Pancreas (tissue), 10 donors: ENCODE data around the gene TIMM22. TPM values are rescaled to one million over a fixed set of nuclear protein-coding genes. Genes with fewer than 3 reads are reported as not detected.

Experiments
- ATAC-seq, 4 donors: fragments of 200-7000 bp; cut with Tn5 transposase; one replicate each; pipeline versions ENCODE4 v1.8.0 to v1.9.1; 2020; ENCODE audit warnings: mild to moderate bottlenecking in 4 of 4, moderate library complexity in 4 of 4
- DNase-seq, 6 donors: peaks; one replicate each; pipeline ENCODE4 v3.0.0-alpha.2; 2020
- FAIRE-seq: peaks from 2 replicates; lab custom pipeline; 2012; peaks lifted over from hg19 to GRCh38; lab: Jason Lieb, UNC
- H3K27ac ChIP-seq, 4 donors: fragments of 200-600 bp; sonication (generic); 1 replicate in 3 of 4; 2 replicates in 1 of 4; pipeline versions ENCODE4 v1.5.0 to v1.8.0; 2020
- H3K27me3 ChIP-seq, 4 donors: fragments of 200-600 bp; one replicate each; pipeline ENCODE4 v1.8.0; 2021
- H3K36me3 ChIP-seq, 3 donors: fragments of 200-600 bp; sonication (generic) in 1 of 3; one replicate each; pipeline versions ENCODE4 v1.5.0 to v1.8.0; 2020 to 2021
- H3K4me1 ChIP-seq, 3 donors: fragments of 200-600 bp; one replicate each; pipeline ENCODE4 v1.8.0; 2021
- H3K4me3 ChIP-seq, 4 donors: fragments of 200-600 bp; sonication (generic) in 2 of 4; one replicate each; pipeline versions ENCODE4 v1.5.0 to v1.8.0; 2020 to 2021
- H3K9me3 ChIP-seq, 4 donors: fragments of 200-600 bp; one replicate each; pipeline ENCODE4 v1.8.0; 2021
- WGBS, 2 donors: extraction: QIAGEN DNeasy Blood & Tissue Kit; methylation state at CpG; one replicate each; pipeline ENCODE4 v1.1.7; 2013; 5-methylcytosine and 5-hydroxymethylcytosine counted together
- intact Hi-C, 3 donors: fragments of 100-400 bp; cut with DNase I; formaldehyde crosslinking; loops; one replicate each; pipeline versions ENCODE4 v1.11.1 to v1.14.2; 2022
- polyA plus RNA-seq, 2 donors: library from polyadenylated mRNA; stranded (reverse); fragments of 200-250 nt; gene quantifications; one replicate each; pipeline ENCODE4 v1.2.3, GENCODE V29; 2013
- total RNA-seq, 6 donors: library from RNA; stranded (reverse); fragmentation: NEBNext Ultra II Directional in 4 of 6; extraction: Animal tissue kit (Norgen Biotek cat#: 25700) in 4 of 6; gene quantifications; one replicate each; pipeline versions ENCODE4 v1.2.1 to v1.2.4, GENCODE V29; 2021 to 2023
- TF ChIP-seq, protein P1 (sequence below), 4 donors: fragments of 200-600 bp; sonication (generic) in 3 of 4; IDR thresholded peaks; one replicate each; pipeline versions ENCODE4 v1.5.0 to v1.8.0; 2021; ENCODE audit warnings: antibody characterized with exemption in 4 of 4
- donor health status: healthy with polysubstance abuse.
- donor health status: DM: no; HTN: no; CAD: no; lungs with moderate emphysema.
- donor health status: DM: no; HTN: no; CAD: no.
- donor health status: control.
- donor health status: control.
- donor health status: Bipolar disorder and iron deficiency.
- donor health status: DM: yes; HTN: yes; CAD: no.
- donor health status: DM: no; HTN: no; CAD: no.
- donor health status: DM: no; HTN: no; CAD: no.
- donor health status: DM: yes; HTN: yes; CAD: no.

The TIMM22 gene
- total and polyA plus RNA-seq, 8 donors = 3.1 to 6.5 (median 4.6) TPM

DNA sequence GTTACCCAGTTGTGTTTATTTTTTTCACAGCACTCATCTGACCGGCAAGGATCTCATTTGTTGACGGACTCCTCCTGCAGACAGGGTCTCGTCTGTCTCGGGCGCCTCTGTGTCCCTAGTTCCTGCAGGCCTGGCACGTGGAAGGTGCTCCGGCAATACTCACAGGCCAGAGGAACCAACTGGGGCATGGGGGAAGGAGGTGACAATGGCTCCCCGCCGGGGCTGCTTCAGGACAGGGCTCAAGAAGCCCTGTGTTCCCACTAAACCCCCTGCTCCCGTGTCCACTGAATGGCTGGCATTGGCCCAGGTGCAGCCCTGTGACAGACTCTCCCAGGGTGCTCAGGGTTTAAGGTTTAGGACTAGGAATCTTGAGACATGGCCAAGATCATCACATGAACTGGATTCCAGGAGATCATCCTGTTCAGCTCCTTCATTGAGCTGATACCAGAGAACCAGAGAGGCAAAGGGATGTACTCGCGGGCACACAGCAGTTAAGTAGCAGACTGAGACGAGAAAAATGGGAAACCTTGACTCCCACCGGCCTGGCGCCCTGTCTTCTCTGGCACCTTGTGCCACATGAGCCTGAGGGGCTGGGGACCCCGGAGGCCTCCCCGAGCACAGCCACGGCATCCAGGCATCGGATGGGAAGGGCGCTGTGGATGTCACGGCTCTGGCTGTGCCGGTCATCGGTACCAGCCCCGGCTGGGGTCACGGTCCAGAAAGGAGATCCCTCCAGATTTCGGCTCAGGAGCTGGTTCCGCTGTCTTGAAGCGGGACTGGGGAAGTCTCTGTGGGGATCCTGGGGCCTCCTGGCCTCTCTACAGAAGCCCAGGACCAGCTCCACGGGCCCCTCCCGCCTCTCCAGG is 29.0 kb downstream of the TIMM22 start:
- TF ChIP-seq, protein P1, sequence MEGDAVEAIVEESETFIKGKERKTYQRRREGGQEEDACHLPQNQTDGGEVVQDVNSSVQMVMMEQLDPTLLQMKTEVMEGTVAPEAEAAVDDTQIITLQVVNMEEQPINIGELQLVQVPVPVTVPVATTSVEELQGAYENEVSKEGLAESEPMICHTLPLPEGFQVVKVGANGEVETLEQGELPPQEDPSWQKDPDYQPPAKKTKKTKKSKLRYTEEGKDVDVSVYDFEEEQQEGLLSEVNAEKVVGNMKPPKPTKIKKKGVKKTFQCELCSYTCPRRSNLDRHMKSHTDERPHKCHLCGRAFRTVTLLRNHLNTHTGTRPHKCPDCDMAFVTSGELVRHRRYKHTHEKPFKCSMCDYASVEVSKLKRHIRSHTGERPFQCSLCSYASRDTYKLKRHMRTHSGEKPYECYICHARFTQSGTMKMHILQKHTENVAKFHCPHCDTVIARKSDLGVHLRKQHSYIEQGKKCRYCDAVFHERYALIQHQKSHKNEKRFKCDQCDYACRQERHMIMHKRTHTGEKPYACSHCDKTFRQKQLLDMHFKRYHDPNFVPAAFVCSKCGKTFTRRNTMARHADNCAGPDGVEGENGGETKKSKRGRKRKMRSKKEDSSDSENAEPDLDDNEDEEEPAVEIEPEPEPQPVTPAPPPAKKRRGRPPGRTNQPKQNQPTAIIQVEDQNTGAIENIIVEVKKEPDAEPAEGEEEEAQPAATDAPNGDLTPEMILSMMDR (IDR thresholded peaks at IDR 0.05) = no peak
- Histone ChIP-seq H3K4me3 (no peak overlapping the region), H3K36me3 (no peaks in the 10 kb centered on the region), H3K9me3 (no peaks in the 10 kb centered on the region), H3K27me3 (no peaks in the 10 kb centered on the region), H3K27ac (no peak overlapping the region), H3K4me1 (no peaks in the 10 kb centered on the region)
- DNase-seq = no peak
- FAIRE-seq = no peak
- intact Hi-C loops = loop anchor here in 1 of 3 donors (10.0 kb wide), 1 partner anchor 59 kb away; no protein-coding TSS in a partner anchor
- WGBS, 2 donors = 84 to 89% methylated on average over 30 of the region's 30 CpGs
- no peak for ATAC-seq

DNA sequence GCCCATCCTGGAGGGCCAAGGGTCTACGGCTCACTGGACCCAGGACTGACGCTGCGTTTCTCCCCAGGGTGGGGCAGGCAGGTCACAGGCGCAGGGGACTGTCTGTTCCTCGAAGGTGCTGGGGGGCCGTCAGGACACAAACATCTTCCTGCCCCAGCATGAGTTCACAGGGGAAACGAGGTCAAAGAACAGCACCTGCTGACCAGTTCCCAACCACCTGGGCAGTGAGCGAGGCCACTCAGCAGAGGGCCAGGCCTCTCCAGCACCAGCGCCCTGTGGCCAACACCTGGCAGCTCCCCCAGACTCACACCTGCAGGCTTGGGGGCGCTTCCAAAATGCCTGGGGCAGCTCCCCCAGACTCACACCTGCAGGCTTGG is 29.7 kb downstream of the TIMM22 start:
- Histone ChIP-seq H3K4me1 (no peaks in the 10 kb centered on the region), H3K27ac (no peak overlapping the region), H3K27me3 (no peaks in the 10 kb centered on the region), H3K36me3 (no peaks in the 10 kb centered on the region), H3K9me3 (no peaks in the 10 kb centered on the region), H3K4me3 (no peak overlapping the region)
- DNase-seq (peak in 1 of 6 donors; percentile 51), FAIRE-seq (no peak), ATAC-seq (no peak)
- WGBS, 2 donors = 83 to 87% methylated on average over 10 of the region's 10 CpGs
- TF ChIP-seq, protein P1 (IDR thresholded peaks at IDR 0.05) = no peak
- intact Hi-C loops = loop anchor here in 1 of 3 donors (10.0 kb wide), 1 partner anchor 58 kb away; no protein-coding TSS in a partner anchor

DNA sequence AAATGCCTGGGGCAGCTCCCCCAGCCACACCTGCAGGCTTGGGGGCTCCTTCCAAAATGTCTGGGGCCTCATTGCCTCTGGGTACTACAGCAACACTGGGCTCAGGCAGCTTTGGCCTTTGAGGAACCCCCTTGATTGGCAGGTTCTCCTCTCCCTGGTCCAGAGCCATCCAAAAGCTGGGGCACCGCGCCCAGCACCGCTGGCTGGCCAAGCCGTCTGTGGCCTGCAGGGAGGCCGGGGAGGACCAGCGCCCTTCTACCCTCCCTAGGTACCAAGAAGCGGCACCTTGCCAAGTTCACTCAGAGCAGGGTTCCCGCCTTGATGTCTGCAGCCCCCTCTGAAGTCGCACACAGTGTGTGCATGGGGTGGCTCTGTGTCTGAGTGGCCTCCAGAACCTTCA is 30.1 kb downstream of the TIMM22 start:
- Histone ChIP-seq H3K4me1 (no peaks in the 10 kb centered on the region), H3K27ac (no peak overlapping the region), H3K4me3 (no peak overlapping the region), H3K27me3 (no peaks in the 10 kb centered on the region), H3K9me3 (no peaks in the 10 kb centered on the region), H3K36me3 (no peaks in the 10 kb centered on the region)
- DNase-seq (peak in 1 of 6 donors; percentile 55), FAIRE-seq (no peak), ATAC-seq (no peak)
- WGBS, 2 donors = 81 to 89% methylated on average over 9 of the region's 9 CpGs
- TF ChIP-seq, protein P1 (IDR thresholded peaks at IDR 0.05) = no peak
- intact Hi-C loops = loop anchor here in 1 of 3 donors (10.0 kb wide), 1 partner anchor 58 kb away; no protein-coding TSS in a partner anchor

DNA sequence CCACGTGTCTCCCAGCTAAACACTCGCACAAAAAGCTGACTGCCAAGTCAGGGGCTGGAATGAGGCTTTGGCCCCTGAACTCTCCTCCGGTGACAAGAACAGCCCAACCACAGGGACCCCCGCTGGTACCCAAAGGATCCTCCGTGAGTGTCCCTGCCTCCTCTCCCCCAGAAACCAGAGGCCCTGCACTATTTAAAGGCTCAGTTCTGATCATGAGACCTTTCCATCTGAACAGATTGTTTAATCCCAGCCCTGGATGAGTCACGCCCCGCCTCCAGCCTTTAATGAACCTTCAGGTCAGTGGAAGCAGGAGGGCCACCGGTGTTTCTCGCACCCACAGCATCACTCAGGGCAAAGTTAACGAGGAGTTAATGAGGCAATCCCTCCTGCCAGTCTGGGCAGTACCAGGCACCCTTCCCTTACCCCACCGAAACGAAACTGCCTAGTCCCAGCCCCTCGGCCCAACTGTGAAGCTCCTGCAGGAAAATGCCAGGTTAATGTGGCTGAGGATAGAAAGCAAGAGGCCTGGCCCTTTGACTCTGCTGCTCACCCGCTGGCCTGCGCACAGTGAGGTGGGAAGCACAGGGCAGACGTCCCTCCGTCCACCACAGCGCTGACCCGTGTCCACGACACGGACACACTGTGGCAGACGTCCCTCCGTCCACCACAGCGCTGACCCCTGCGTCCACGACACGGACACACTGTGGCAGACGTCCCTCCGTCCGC is 32.4 kb downstream of the TIMM22 start:
- ATAC-seq = peak in 3 of 4 donors; percentile 32 to 56 (median 40)
- Histone ChIP-seq H3K4me3 (no peak overlapping the region), H3K4me1 (no peaks in the 10 kb centered on the region), H3K27ac (no peak overlapping the region), H3K9me3 (no peaks in the 10 kb centered on the region), H3K36me3 (no peaks in the 10 kb centered on the region), H3K27me3 (no peaks in the 10 kb centered on the region)
- intact Hi-C loops = loop anchor here in 1 of 3 donors (10.0 kb wide), 1 partner anchor 55 kb away; no protein-coding TSS in a partner anchor
- 74 to 82% methylated on average over 30 of the region's 30 CpGs for WGBS, 2 donors
- FAIRE-seq = no peak
- TF ChIP-seq, protein P1 (IDR thresholded peaks at IDR 0.05) = no peak
- DNase-seq = peak in 1 of 6 donors; percentile 39
